ENCODE results near the gene ACIN1.

Gene ACIN1

DNA sequence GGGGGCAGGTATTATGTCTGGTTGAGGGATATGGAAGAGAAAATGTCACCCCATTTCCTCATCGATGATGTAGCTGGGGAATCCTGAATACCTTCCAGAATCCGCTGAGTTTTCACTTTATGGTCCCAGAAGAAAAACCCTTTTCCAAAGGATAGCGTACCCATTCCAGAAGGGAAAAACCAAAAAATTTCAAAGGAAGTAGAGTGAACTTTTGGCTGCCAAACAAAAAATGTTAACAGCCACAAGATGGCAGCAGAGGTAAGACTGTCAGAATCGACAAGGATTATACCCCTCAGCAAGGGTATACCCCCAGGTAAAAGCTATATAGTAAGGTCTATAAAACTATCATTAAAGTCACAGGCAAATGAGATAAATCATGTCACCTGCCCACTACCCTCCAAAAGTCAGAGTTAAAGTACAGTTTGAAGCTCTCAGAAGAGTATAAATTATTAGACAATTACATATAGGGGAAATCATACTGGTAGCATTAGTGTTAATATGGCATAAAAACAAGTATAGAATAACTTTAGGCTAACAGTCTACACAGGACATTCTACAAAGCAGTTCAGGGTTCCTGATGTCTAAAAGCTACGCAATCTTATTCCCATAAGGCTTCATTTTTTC, 18.0 kb downstream of the ACIN1 start:
- DNase-seq (ENCODE audit: low read depth in 1 of 2, low spot score in 1 of 2), result peak in 1 of 2 experiments; percentile 36
- Histone ChIP-seq H3K27me3 (ENCODE audit: insufficient read depth, poor library complexity, severe bottlenecking) (no peaks in the 10 kb centered on the region), H3K27ac (replicated peaks) (no peak overlapping the region; the same call in 1 of the 2 replicates), H3K4me3 (replicated peaks; ENCODE audit: insufficient read depth, low read length) (no peak overlapping the region)
- TF ChIP-seq, protein P1, sequence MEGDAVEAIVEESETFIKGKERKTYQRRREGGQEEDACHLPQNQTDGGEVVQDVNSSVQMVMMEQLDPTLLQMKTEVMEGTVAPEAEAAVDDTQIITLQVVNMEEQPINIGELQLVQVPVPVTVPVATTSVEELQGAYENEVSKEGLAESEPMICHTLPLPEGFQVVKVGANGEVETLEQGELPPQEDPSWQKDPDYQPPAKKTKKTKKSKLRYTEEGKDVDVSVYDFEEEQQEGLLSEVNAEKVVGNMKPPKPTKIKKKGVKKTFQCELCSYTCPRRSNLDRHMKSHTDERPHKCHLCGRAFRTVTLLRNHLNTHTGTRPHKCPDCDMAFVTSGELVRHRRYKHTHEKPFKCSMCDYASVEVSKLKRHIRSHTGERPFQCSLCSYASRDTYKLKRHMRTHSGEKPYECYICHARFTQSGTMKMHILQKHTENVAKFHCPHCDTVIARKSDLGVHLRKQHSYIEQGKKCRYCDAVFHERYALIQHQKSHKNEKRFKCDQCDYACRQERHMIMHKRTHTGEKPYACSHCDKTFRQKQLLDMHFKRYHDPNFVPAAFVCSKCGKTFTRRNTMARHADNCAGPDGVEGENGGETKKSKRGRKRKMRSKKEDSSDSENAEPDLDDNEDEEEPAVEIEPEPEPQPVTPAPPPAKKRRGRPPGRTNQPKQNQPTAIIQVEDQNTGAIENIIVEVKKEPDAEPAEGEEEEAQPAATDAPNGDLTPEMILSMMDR (IDR thresholded peaks at IDR 0.05; ENCODE audit: insufficient read depth, low read length), result peak; percentile 35
- TF ChIP-seq, protein P2, sequence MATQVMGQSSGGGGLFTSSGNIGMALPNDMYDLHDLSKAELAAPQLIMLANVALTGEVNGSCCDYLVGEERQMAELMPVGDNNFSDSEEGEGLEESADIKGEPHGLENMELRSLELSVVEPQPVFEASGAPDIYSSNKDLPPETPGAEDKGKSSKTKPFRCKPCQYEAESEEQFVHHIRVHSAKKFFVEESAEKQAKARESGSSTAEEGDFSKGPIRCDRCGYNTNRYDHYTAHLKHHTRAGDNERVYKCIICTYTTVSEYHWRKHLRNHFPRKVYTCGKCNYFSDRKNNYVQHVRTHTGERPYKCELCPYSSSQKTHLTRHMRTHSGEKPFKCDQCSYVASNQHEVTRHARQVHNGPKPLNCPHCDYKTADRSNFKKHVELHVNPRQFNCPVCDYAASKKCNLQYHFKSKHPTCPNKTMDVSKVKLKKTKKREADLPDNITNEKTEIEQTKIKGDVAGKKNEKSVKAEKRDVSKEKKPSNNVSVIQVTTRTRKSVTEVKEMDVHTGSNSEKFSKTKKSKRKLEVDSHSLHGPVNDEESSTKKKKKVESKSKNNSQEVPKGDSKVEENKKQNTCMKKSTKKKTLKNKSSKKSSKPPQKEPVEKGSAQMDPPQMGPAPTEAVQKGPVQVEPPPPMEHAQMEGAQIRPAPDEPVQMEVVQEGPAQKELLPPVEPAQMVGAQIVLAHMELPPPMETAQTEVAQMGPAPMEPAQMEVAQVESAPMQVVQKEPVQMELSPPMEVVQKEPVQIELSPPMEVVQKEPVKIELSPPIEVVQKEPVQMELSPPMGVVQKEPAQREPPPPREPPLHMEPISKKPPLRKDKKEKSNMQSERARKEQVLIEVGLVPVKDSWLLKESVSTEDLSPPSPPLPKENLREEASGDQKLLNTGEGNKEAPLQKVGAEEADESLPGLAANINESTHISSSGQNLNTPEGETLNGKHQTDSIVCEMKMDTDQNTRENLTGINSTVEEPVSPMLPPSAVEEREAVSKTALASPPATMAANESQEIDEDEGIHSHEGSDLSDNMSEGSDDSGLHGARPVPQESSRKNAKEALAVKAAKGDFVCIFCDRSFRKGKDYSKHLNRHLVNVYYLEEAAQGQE (IDR thresholded peaks at IDR 0.05; ENCODE audit: insufficient replicate concordance, low read depth), result no peak
- no peak for TF ChIP-seq GABPA (IDR thresholded peaks at IDR 0.05; ENCODE audit: low read depth)

DNA sequence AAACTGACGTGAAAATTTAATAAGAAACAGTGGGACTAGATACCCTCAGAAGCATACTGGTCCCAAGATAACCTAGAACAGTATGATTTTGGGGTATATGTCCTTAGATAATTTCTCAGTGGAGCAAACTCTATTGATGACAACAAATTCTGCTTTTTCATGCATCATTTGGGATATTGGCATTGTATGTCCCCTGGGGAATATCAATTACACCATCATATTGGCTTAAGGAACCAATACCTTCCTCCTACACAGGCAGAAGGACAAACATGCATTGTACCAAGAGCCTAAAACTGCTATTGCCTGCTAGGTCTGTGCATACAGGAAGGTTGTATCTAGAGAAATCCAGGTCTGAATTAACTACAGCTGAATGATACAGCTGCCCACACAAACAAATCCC, 20.0 kb downstream of the ACIN1 start:
- H3K27me3 ChIP-seq (ENCODE audit: insufficient read depth, poor library complexity, severe bottlenecking), result no peaks in the 10 kb centered on the region
- H3K27ac ChIP-seq (replicated peaks), result no peak overlapping the region
- H3K4me3 ChIP-seq (replicated peaks; ENCODE audit: insufficient read depth, low read length), result no peak overlapping the region
- no peak for TF ChIP-seq SPI1 (IDR thresholded peaks at IDR 0.05; ENCODE audit: borderline replicate concordance, low read depth)
- no peak for TF ChIP-seq POLR2AphosphoS5 (IDR thresholded peaks at IDR 0.05; ENCODE audit: low read depth)
- TF ChIP-seq, protein P2 (IDR thresholded peaks at IDR 0.05; ENCODE audit: insufficient replicate concordance, low read depth), result no peak
- TF ChIP-seq, protein P1 (IDR thresholded peaks at IDR 0.05; ENCODE audit: insufficient read depth, low read length), result no peak
- TF ChIP-seq GABPA (IDR thresholded peaks at IDR 0.05; ENCODE audit: low read depth), result no peak
- no peak for DNase-seq (ENCODE audit: low read depth in 1 of 2, low spot score in 1 of 2)

DNA sequence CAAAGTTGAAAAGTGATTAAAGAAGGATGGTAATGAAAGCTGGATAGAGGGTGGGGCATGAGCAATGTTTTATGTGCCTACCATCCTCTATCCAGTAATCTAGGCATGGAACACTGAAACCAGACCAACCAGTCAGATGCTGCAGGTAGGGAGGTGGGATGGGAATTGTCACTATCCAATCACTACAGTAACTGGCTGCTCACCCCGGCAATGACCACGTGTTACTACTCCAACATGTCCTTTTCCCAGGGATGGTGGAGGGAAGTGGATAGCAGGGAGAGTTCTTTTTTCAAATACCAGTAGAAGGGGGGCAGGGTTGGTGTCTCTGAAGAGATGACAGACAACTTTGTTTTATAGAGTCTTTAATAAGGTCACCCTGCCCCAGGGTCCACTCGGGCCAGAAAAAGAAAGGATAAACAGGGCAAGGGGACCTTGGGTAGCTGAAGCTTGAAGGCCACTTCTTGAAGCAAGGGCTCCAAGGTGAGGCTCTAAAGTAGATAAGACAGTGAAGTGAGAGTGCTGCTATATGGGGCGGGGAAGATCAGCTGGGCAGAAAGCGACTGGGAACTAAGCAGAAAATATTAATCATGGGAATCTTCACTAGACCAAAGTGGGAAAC, 22.9 kb downstream of the ACIN1 start:
- TF ChIP-seq, protein P1 (IDR thresholded peaks at IDR 0.05; ENCODE audit: insufficient read depth, low read length), result no peak
- H3K4me3 ChIP-seq (replicated peaks; ENCODE audit: insufficient read depth, low read length), result peak overlapping the region; percentile 78
- H3K27me3 ChIP-seq (ENCODE audit: insufficient read depth, poor library complexity, severe bottlenecking), result no peaks in the 10 kb centered on the region
- DNase-seq (ENCODE audit: low read depth in 1 of 2, low spot score in 1 of 2), result no peak
- H3K27ac ChIP-seq (replicated peaks), result peak overlapping the region; percentile 73
